ENCODE results near the gene SMAD2.

SMAD2 gene

DNA sequence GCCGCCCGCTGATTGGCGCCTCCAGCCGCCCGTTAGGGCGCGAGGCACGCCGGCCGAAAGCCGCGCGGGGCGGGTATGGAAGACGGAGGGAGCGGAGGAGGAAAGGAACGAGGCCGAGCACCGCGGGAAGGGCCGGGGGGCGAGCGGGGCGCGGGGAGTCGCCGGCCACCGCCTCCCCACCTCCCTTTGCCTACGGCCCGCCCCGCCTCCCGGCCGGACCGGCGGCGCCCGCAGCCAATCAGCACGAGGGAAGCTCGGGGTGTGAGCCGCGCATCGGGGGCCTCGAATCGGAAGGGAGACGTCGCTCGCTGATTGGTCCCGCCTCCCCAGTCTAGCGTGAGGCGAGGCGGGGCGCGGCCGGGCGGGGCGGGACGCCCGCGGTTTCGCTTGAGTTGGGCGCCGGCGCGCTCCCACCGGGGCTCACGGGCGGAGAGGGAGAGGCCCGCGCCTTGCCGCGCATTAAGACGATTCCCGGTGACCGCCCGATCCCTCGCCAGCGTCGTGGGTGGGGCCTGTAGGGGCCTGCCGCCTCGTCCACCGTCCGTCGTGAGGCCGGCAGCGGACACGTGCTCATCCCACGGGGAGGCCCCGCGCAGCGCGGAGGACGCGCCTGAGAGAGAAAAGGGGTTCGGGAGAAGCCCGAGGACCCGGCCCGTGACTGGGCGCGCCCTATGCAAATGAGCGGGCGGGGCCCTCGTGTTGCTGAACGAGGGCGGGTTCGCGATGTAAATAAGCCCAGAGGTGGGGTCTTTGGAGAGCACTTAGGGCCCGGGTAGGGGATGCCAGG is 665 bp upstream of the SMAD2 start:
- peak; percentile 95 for DNase-seq

DNA sequence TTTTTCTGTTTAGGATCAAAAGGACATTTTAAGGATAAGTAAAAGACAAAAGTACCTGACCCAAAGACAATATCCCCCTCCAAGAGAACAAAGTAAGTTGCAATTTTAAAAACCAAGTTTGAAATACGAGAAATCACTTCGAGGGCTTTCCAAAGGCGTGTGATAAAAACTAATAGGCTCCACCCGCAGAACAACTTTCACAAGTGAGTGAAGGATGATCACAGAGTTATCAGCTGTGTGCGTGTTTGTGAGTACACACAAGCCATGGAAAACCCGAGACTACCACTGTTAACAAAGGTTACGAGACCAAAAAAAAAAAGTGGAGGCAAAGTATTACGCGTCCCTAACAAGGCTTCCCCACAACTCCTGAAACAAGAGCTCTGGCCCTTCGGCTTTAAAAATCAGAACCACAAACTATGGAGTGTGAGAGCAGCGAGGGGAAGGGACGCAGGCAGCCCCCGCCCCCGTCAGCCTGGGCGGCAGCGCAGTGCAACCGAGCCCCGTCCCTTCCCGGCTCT is 719 bp downstream of the SMAD2 start:
- no peak for DNase-seq

DNA sequence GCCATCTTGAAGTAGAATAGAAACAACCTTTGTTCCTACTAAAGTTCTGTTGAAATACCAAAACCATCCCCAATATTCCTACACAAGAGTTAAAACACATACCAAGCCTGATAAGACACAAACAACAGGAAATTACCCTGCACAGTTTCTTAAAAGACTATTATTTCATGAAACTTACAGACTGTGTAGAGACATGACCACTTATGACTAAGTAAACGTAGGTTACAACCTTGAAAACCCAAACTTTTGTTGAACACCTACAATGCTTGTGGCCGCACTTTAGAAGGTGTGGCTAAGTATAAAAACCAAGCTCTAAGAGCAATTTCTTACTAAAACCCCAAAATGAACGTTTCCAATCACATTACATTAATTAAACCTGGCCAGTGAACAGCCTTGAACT is 2.0 kb downstream of the SMAD2 start:
- DNase-seq: no peak

DNA sequence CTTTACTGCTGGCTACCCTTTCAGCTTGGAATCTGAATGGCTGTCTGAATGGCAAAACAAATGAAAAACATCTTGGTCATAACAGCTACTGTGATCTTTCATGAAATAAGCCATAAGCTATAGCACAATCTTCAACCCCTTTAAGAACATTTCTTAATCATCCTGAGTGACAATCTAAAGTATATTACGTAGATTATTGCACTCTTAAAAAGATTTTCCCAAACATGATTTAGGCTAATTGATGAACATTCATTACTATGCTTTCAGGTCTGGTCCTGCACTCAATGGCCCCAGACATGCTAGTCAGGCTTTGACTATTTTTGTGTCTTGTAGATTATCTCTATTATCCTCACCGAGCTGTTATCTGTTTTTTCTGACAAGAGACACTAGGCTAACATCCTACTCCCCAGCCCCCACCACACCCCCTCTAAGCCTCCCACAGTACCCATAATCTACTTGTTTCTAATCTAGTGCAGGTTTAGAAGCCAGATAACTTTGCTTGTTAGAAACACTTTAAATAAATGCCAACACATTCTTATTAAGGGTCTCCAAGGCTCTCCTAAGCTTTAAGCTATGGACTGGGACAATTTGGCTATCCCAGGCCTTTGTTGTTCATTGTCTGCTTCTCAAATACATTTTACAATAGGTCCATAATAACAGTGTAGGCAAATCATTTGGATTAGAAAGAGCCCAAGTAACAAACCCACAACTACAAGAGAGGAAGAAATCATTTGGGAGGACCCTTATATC is 4.2 kb downstream of the SMAD2 start:
- DNase-seq: no peak

DNA sequence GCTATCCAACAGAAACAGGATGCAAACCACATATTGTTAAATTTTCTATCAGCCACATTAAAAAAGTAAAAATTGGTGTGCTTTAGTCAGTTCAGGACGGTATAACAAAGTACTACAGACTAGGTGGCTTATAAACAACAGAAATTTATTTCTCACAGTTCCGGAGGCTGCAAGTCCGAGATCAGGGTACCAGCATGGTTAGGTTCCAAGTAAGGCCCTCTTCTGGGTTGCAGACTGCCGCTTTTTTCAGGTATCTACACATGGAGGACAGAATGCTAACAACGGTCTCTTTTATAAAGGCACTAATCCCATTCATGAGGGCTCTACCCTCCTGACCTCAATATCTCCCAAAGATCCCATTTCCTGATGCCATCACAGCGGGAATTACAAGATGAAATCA is 10.5 kb downstream of the SMAD2 start:
- DNase-seq: no peak

DNA sequence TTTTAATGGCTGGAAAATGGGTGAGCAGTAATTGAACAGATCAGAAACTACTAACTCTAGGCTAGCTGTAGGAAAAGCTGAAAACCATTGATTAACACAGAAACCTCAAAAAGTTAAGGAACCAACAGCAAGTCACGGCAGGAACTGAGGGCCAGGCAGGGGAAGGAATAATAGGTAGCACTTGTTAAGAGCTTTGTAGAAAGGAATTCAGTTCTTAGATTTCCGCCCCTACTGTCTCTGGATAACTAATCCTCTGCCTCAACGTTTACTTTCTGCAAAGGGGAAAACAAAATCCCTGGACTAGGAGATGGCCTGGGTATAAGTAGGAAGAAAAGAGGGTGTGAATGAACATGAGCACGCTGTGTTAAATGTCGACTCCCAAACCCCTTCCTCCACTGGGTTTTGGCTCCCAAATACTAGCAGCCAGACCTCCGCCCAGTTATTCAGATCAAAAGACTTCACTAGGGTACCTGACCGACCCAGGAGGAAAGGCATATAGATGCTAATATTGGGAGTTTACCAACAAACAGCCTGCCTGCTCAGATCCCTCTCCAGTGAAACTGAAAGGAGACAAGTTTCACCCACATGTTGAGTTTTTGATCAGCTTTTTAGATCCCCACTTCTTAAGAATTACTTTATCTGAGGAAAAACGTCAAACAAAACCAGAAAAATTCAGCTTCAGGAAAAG is 12.4 kb downstream of the SMAD2 start:
- DNase-seq: no peak

DNA sequence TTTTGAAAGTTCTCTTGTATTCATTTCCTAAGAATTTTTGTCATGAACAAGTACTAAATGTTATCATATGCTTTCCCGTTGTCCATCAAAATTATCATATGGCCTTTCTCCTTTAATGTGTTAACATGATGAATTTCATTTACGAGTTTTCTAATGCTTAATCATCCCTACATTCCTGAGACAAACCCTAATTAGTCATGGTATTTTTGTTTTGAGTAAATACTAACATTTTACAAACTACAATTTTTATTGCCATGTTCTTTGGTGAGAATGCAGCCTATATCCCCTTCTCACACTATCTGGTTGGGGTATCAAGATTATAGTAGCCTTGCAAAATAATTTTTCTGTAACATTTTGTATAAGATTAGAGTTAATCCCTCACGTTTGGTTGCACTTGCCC is 14.5 kb downstream of the SMAD2 start:
- DNase-seq: no peak

DNA sequence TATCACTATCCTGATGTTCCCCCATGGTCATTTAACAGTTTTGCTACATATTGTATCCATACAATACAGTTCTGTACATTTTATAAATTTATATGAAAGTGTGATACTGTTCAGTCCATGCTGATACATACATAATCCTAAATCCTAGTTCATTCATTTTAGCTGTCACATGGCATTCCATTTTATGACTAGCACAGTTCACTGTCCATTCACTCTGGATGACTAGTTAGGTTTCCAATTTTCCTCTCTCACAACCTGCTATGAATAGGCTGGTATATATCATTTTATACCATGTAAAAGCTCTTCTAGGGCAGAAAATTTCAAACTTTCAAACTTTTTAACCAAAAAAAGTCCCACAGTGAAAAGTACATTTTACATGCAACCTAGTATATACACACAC is 15.2 kb downstream of the SMAD2 start:
- DNase-seq: no peak

DNA sequence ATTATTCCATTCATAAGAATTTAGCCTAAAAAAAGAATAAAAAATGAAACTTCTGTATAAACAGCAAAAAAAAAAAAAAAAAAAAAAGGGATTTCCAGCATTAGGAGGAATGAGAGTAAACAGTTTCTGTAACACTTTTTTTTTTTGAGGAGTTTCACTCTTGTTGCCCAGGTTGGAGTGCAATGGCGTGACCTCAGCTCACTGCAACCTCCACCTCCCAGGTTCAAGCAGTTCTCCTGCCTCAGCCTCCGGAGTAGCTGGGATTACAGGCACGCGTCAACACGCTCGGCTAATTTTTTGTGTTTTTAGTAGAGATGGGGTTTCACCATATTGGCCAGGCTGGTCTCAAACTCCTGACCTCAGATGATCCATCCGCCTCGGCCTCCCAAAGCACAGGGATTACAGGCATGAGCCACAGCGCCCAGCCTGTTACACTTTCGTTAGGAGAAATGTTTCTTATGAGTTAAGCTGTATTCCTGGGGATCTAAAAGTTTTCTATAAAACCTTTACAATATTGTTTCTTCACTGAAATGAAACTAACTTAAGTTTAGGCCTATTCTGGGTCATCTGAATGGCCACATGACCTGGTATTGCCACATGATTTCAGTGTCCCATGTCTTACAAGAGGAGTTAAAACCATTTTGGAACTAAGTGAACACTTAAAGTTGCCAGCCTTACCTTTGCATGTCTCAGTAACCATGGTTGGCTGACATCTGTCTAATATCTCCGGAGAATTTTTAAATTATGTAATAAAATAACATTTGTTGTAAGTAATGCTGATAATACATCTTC is 17.5 kb downstream of the SMAD2 start:
- DNase-seq: no peak

DNA sequence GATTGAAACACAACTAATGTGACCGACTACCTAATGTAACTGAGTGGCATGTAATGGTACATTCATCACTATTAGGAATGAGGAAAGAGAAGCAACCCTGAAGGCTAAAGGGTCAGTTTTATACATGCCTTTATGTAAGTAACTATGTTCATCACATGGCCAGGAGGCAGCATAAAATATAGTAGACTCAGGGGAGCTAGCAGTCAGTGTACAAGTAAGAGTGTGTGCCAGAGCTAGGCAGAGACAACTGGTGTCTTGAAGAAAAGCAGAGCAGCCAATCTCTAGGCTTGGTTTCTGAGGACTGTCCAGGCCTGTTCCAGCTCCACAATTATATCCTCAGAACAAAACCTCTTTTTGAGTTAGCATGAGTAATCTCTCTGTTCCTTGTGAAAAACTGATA is 18.1 kb downstream of the SMAD2 start:
- DNase-seq: no peak

DNA sequence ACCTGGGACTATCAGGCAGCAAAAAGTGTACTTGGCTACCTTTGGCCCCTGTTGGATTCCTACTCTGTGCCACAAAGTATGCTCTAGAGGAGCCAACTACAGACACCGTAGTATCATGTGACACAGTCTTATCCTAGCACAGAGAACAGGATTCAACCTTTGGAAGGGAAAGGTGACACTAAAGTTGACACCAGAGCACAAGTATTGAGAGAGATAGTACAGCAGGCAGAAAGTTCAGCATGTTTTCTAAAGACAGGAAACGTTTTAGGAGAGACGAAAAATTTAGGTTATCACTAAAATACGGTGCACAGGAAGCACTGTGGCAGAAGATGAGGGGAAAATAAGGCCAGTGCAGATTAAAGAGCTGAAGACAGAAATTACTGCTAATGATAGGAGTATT is 18.6 kb downstream of the SMAD2 start:
- no peak for DNase-seq

DNA sequence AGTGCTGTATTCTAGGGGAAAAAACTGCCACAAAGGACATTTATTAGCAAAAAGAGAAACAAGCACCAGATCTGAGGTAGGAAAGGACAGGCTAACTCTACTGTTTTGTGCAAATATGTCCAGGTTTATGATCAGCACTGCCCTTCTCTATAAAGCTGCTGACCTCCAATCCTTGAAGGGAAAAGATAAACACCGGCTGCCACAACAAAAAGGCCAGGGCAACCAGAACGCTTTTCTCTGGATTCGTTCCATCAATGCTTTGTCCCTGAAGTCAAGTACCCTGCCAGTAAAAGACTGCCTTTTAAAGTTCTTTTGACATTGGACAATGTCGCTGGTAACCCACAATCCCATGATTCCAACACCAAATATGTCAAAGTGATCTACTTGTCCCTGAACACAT is 21.0 kb downstream of the SMAD2 start:
- peak; percentile 39 for DNase-seq

DNA sequence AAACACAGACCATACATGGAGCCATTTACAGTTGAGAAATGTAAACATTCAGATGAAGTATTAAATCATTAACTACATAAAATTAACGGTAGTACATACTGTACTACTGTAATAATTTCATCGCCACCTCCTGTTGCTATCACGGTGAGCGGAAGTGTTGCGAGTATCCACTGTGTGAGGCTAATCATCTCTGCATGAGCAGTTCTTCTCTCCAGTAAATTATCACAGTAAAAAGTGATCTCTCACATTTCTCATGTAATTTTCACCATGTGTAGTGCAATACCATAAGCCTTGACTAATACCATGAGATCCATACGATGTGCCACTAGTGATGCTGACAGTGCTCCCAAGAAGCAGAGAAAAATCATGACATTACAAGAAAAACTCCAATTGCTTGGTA is 21.9 kb downstream of the SMAD2 start:
- no peak for DNase-seq

DNA sequence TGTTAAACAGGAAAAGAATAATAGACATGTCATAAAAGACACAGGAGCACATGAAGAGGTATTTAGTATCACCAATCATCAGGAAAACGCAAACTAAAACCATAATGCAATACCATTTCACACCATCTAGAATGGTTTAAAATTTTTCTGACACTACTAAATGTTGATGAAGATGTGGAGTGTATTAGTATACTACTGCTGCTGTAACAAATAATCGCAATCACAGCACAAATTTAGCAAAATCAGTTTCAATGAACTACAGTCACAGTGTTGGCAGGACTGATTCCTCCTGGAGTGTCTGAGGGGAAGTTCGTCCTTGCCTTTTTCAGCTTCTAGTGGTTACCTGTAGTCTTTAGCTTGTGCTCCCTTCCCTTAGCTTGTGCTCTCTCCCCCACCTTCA is 24.1 kb downstream of the SMAD2 start:
- DNase-seq: no peak

DNA sequence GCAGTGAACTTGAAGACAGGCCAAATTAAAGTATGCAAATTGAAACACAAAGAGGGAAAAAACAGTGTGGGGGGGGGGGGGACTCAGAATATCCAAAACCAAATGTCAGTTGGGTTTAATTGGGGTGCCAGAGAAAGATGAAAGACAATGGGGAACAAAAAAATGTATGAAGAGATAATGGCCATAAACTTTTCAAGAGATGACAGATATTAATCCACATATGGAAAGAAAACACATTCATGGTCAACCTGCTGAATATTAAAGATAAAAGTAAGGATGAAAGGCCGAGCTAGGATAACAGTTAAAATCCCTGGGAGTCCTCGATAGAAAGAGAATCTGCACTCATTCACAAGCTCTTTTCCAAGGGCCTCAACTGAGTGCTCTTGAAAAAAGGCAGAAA is 26.6 kb downstream of the SMAD2 start:
- no peak for DNase-seq

DNA sequence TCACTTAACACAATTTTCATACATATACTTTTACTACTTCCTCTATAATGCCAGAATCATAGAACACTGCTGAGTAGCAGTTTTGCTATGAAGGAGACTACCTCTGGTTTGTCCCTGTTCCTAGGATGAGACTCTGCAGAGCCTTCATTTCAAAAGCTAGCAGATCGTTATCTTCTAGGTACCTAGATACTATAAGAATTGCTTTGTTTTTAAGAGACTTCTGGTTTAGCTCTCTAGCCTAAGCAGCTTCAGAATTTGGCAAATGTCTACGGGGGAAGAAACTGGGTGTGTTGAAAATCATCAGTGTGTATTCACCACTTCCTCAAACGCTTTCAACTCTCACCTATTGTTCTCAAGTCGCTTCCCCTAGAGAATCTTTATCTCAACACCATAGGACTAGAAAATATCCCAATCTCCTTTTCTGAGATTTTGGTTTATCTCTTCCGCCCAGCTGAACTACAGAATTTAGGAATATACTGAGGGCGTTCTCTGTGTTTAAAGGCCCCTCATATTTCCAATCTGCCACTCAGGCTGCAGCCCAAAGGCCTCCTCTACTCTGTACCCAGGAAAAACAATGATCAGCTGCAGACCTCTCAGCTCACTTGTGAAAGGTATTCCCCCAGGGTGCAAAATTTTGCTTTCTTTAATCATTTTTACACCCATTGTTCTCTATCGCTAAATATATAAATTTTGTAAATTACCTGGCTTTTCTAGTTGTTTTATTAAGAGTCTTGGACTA is 28.7 kb downstream of the SMAD2 start:
- no peak for DNase-seq

DNA sequence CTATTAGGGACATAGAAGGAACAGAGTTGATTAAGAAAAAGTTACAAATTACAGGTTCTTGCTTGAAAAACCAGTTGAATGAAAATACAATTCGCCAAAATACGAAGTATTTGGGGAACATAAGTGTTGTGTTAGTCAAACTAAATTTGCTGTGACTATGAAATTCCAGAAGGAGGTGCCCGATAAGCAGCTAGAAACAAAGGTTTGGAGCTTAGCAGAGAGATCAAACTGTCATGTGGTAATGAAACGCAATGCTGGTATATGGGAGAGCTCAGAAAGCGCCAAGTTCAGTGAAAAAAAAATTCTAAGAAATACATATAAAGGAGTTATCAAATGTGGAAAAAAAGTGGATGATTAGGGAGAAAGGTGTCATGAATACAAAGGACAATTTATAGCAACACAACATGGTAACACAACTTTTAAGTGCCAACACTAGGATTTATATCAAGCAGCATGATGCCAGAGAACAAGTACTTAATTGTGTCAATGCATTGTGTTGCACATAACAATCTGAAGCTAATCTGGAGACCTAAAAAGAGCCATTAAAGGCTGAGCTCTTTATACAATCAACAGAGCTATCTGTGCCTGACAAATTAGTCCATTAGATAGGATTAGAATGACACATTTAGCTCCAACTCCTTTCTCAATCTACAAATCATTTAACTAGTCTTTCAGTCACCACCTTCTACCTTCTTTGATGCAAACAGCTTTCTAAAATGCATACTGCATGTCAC is 31.2 kb downstream of the SMAD2 start:
- DNase-seq: no peak

DNA sequence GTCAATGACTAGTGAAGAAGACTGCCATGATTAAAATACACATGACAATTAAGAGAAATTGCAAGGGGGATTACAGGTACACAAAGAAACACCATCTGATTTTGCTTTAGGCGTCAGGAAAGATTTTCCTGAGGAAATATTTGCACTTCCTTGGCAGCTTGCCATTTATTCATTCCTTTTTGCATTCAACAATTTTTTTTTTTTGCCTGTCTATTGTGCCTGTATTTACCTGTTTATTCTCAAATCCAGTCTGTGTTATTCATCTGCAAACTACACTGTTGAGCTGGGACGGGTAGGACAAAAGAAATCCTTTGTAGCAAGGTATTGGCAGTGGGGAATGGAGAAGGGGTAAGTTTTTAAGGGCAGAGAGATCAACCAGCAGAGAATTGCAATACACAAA is 31.8 kb downstream of the SMAD2 start:
- peak; percentile 55 for DNase-seq

DNA sequence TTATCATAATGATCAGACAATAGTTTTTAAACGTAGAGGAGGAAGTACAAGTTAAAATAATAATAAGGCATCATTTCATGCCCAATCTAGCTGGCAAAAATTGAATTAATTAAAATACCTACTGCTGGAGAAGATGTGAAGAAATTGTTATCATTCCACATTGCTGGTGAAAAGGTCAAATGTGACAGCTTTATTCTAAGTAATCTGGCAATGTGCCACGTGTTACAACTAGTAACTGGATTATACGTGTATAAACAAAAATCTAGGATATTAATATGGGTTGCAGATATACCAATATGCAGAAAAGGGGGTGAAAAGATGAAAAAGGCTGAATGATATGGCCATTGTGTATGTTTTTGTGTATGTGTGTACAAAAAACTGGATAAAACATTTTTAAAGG is 32.4 kb downstream of the SMAD2 start:
- no peak for DNase-seq

DNA sequence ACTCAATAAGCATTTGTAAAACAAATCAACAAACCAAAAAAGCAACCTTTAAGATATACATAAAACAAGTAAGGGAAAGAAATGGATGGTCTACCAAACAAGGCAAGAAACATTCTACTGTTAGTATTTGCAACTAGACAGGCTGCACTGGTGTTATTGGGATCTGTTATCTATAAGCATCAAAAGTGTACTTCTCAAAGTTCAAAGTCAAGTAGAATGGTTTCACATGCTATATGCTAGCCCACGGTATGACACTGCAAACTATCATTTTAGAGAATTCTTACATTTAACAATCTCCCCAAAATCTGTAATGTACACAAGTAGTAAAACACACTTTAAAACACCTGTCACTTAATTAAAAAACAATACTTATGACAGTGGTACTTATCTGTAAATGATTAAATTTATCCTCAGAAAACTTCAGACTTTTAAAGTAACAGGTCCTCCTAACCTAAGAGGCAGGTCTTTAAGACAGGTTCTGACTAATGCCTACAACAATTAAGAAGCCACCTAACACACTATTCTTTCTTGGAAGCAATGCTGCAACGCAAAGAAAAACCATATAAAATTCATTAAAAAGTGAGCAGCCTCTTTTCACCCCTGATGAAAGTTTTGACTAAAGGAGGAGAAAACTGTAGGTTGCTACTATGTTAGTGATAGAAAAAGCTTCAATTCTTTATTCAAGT is 34.8 kb downstream of the SMAD2 start:
- DNase-seq: no peak

Data from NCI-H774 (cell line).